Endothelial cell of umbilical vein (primary cell): ENCODE data around the gene SLC44A4. TPM values are rescaled to one million over a fixed set of nuclear protein-coding genes. Genes with fewer than 3 reads are reported as not detected.

Source experiments
- BruUV-seq: library from RNA; stranded (reverse); fragments of 400-500 nt; replicated peaks from 2 replicates; lab custom pipeline; 2021; lab: Mats Ljungman, UMichigan
- CTCF ChIA-PET: fragments of 300-600, 350-600 bp; sonication (Branson Sonifier 250); formaldehyde crosslinking; loops from one replicate; lab custom pipeline; 2021; ENCODE audit warnings: antibody characterized with exemption, inconsistent platforms; lab: Charles Lee
- POLR2A ChIA-PET: fragments of 300-600, 350-600 bp; sonication (Branson Sonifier 250); formaldehyde crosslinking; loops from one replicate; lab custom pipeline; 2021; ENCODE audit warnings: antibody characterized with exemption, inconsistent platforms; lab: Charles Lee
- DNase-seq: peaks from one replicate; pipeline ENCODE4 v3.0.0-alpha.2; 2011; ENCODE audit warnings: low read depth, low spot score
- FAIRE-seq: peaks from 2 replicates; lab custom pipeline; 2011; peaks lifted over from hg19 to GRCh38; lab: Jason Lieb, UNC
- H2AFZ ChIP-seq: 2 replicates; pipeline ENCODE4 v1.6.0; 2012; ENCODE audit warnings: low read depth, low read length, control low read depth, inconsistent platforms
- H3K27ac ChIP-seq: 2 replicates; pipeline ENCODE4 v1.5.1; 2011; ENCODE audit warnings: low read depth, mild to moderate bottlenecking, control low read depth, low read length, moderate library complexity; ENCODE audit not compliant: insufficient read depth
- H3K27me3 ChIP-seq, 2 experiments: 2 replicates each; pipeline versions ENCODE4 v1.6.0 to v1.6.1; 2011; ENCODE audit warnings: low read length in 2 of 2, mixed read lengths in 1 of 2; ENCODE audit not compliant: control insufficient read depth in 2 of 2, insufficient read depth in 2 of 2
- H3K36me3 ChIP-seq, 2 experiments: 2 replicates in 1 of 2; 3 replicates in 1 of 2; pipeline ENCODE4 v1.5.1; 2011; ENCODE audit warnings: low read length in 2 of 2, mild to moderate bottlenecking in 1 of 2, moderate library complexity in 1 of 2; ENCODE audit not compliant: control insufficient read depth in 2 of 2, insufficient read depth in 2 of 2; ENCODE audit errors: extremely low read depth in 1 of 2
- H3K4me1 ChIP-seq: 3 replicates; pipeline ENCODE4 v1.5.1; 2011; ENCODE audit warnings: mild to moderate bottlenecking, low read length; ENCODE audit not compliant: control insufficient read depth, insufficient read depth; ENCODE audit errors: extremely low read depth
- H3K4me2 ChIP-seq: 2 replicates; pipeline ENCODE4 v1.6.1; 2011; ENCODE audit warnings: low read length, control low read depth, mixed read lengths; ENCODE audit not compliant: insufficient read depth
- H3K4me3 ChIP-seq, 3 experiments: fragments of 200-600 bp in 1 of 3; sonication (generic), shearing (Covaris generic) in 1 of 3; replicated peaks in 1 of 3; 2 replicates each; pipeline ENCODE4 v1.5.1; 2011 to 2016; ENCODE audit warnings: control low read depth in 3 of 3, low read length in 3 of 3, mild to moderate bottlenecking in 2 of 3, inconsistent platforms in 1 of 3, low read depth in 1 of 3, moderate library complexity in 1 of 3; ENCODE audit not compliant: insufficient read depth in 1 of 3
- H3K79me2 ChIP-seq: 2 replicates; pipeline ENCODE4 v1.6.0; 2012; ENCODE audit warnings: low read length, inconsistent platforms; ENCODE audit not compliant: control insufficient read depth, insufficient read depth
- H3K9ac ChIP-seq: replicated peaks from 2 replicates; pipeline ENCODE3; 2011; ENCODE audit warnings: low read length, control low read depth; ENCODE audit not compliant: insufficient read depth; ENCODE audit errors: extremely low read depth
- H3K9me1 ChIP-seq: replicated peaks from 3 replicates; pipeline ENCODE4 v1.6.0; 2011; ENCODE audit warnings: mild to moderate bottlenecking, low read length; ENCODE audit not compliant: control insufficient read depth, insufficient read depth; ENCODE audit errors: extremely low read depth
- H3K9me3 ChIP-seq: replicated peaks from 2 replicates; pipeline ENCODE4 v1.5.1; 2012; ENCODE audit warnings: low read length, inconsistent platforms; ENCODE audit not compliant: control insufficient read depth, insufficient read depth
- H4K20me1 ChIP-seq: replicated peaks from 2 replicates; pipeline ENCODE3; 2011; ENCODE audit warnings: mild to moderate bottlenecking, low read length; ENCODE audit not compliant: control insufficient read depth, insufficient read depth; ENCODE audit errors: extremely low read depth
- CTCF ChIP-seq, 2 donors: IDR thresholded peaks; 1 replicate in 1 of 2; 2 replicates in 1 of 2; pipeline ENCODE4 v1.5.1; 2011; ENCODE audit warnings: low read length in 2 of 2, mild to moderate bottlenecking in 2 of 2, moderate library complexity in 2 of 2, control low read depth in 1 of 2, inconsistent platforms in 1 of 2, low read depth in 1 of 2; ENCODE audit not compliant: insufficient read depth in 1 of 2; ENCODE audit errors: extremely low read depth in 1 of 2
- POLR2A ChIP-seq: IDR thresholded peaks from 2 replicates; pipeline ENCODE4 v1.6.1; 2012; ENCODE audit warnings: low read depth, mild to moderate bottlenecking, control low read depth, low read length
- POLR2AphosphoS5 ChIP-seq: IDR thresholded peaks from 2 replicates; pipeline ENCODE4 v1.6.1; 2012; ENCODE audit warnings: low read depth, mild to moderate bottlenecking, control low read depth, low read length, moderate library complexity; ENCODE audit not compliant: insufficient read depth
- dilution Hi-C: fragments of 300-500 bp; cut with MboI; formaldehyde crosslinking; loops from one replicate; pipeline ENCODE4 v1.15.0; 2019; ENCODE audit warnings: low sequenced_read_pairs; ENCODE audit not compliant: extremely low pct_ligation_motif_present
- intact Hi-C: fragments of 100-400 bp; cut with micrococcal nuclease; formaldehyde crosslinking; loops from one replicate; pipeline ENCODE4 v1.10.0; 2022
- polyA plus RNA-seq, 4 experiments: library from polyadenylated mRNA; depleted of rRNA in 3 of 4; stranded (reverse) in 3 of 4; unstranded in 1 of 4; fragments of >200 nt; gene quantifications; 2 replicates each; pipeline versions ENCODE4 v1.2.1 to v1.2.3, GENCODE V29; 2011 to 2012; ENCODE audit warnings: missing spikeins in 1 of 4
- total RNA-seq: library from RNA; stranded (reverse); gene quantifications from 2 replicates; pipeline ENCODE4 v1.2.3, GENCODE V29; 2021

Gene SLC44A4
- total and polyA plus RNA-seq, 2 donors (not counting 3 experiments of a cell fraction or from before 2014, with no cell fraction given): 0.84 to 1.1 TPM

DNA sequence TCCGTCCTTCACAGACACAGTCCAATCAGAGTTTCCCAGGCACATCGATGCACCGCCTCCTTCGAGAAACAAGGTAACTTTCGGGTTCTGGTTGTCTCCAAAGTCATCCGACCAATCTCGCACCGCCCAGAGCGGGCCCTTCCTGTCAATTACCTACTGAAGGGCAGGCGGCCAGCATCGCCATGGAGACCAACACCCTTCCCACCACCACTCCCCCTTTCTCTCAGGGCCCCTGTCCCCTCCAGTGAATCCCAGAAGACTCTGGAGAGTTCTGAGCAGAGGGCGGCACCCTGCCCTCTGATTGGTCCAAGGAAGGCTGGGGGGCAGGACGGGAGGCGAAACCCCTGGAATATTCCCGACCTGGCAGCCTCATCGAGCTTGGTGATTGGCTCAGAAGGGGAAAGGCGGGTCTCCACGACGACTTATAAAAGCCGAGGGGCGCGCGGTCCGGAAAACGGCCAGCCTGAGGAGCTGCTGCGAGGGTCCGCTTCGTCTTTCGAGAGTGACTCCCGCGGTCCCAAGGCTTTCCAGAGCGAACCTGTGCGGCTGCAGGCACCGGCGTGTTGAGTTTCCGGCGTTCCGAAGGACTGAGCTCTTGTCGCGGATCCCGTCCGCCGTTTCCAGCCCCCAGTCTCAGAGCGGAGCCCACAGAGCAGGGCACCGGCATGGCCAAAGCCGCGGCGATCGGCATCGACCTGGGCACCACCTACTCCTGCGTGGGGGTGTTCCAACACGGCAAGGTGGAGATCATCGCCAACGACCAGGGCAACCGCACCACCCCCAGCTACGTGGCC is 51.3 kb downstream of the SLC44A4 start, which contains the start of gene HSPA1B:
Gene HSPA1B, plus strand, starts transcription at position 453 of the 794 bp plus-strand sequence. Its CDS starts 213 bp downstream, at position 666.
- Histone ChIP-seq H3K9ac (peak within 1 kb of the TSS; percentile 71), H3K79me2 (peaks cover 21% of the 10 kb centered on the region), H3K9me3 (no peaks in the 10 kb centered on the region), H3K27me3 (no peaks in the 10 kb centered on the region), H3K4me2 (peak within 1 kb of the TSS; percentile 67), H3K27ac (peak within 1 kb of the TSS; percentile 56), H3K4me1 (peaks cover 17% of the 10 kb centered on the region), H3K9me1 (no peaks in the 10 kb centered on the region), H4K20me1 (no peaks in the 10 kb centered on the region), H3K4me3 (peak within 1 kb of the TSS in 2 of 3 experiments; percentile 41 to 45), H2AFZ (peak within 1 kb of the TSS; percentile 37), H3K36me3 (no peaks in the 10 kb centered on the region)
- ChIA-PET CTCF (interaction anchor here (0.8 to 2.3 kb wide), 12 partner anchors 13 to 175 kb away, joined by 3 to 10 read pairs (median 6); partner anchors contain the start of genes BAG6, DDAH2, LSM2 and LY6G5C), POLR2A (interaction anchor here (0.5 to 2.3 kb wide), 35 partner anchors 10 to 1229 kb away, joined by 3 to 43 read pairs (median 4); partner anchors contain the start of genes ABHD16A, C6orf47, CLIC1 and DDAH2)
- TSS peak; percentile 76 for BruUV-seq
- DNase-seq: peak; percentile 100
- peak; percentile 100 for TF ChIP-seq POLR2AphosphoS5
- TF ChIP-seq POLR2A: peak; percentile 99
- TF ChIP-seq CTCF (IDR thresholded peaks at IDR 0.05; ENCODE audit: extremely low read depth in 1 of 2, insufficient read depth in 1 of 2, low read depth in 1 of 2, low read length in 2 of 2): no peak
- peak; percentile 100 for FAIRE-seq
- dilution Hi-C loops: no loop called here
- intact Hi-C loops: loop anchor here (1.0 to 2.0 kb wide), 8 partner anchors 32 to 281 kb away; partner anchors contain the start of genes ABHD16A, ATP6V1G2, BAG6 and NEU1
